GM13977 (cell line): ENCODE measurements around the gene PSMD11.

Experiments used
- DNase-seq: peaks from one replicate; pipeline ENCODE4 v3.0.0; 2012; ENCODE audit warnings: low spot score
- in situ Hi-C: fragments of 300-500 bp; cut with MboI; formaldehyde crosslinking; loops from one replicate; pipeline ENCODE4 v1.12.0; 2022; ENCODE audit warnings: low sequenced_read_pairs, low pct_unique_long_range_greater_than_20kb, mixed read lengths, inconsistent platforms; ENCODE audit not compliant: unreplicated experiment
- TF ChIP-seq, protein P1 (sequence below): IDR thresholded peaks from 2 replicates; pipeline ENCODE4 v1.5.1; 2012; ENCODE audit warnings: mild to moderate bottlenecking, control low read depth; ENCODE audit not compliant: insufficient read depth; ENCODE audit errors: extremely low read depth, missing control alignments

PSMD11 gene

GRCh38 chr17:32525122-32525521 lies 80.8 kb downstream of the PSMD11 start:
- no peak for DNase-seq
- in situ Hi-C loops, result no loop called here
- TF ChIP-seq, protein P1, sequence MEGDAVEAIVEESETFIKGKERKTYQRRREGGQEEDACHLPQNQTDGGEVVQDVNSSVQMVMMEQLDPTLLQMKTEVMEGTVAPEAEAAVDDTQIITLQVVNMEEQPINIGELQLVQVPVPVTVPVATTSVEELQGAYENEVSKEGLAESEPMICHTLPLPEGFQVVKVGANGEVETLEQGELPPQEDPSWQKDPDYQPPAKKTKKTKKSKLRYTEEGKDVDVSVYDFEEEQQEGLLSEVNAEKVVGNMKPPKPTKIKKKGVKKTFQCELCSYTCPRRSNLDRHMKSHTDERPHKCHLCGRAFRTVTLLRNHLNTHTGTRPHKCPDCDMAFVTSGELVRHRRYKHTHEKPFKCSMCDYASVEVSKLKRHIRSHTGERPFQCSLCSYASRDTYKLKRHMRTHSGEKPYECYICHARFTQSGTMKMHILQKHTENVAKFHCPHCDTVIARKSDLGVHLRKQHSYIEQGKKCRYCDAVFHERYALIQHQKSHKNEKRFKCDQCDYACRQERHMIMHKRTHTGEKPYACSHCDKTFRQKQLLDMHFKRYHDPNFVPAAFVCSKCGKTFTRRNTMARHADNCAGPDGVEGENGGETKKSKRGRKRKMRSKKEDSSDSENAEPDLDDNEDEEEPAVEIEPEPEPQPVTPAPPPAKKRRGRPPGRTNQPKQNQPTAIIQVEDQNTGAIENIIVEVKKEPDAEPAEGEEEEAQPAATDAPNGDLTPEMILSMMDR, result no peak

DNA sequence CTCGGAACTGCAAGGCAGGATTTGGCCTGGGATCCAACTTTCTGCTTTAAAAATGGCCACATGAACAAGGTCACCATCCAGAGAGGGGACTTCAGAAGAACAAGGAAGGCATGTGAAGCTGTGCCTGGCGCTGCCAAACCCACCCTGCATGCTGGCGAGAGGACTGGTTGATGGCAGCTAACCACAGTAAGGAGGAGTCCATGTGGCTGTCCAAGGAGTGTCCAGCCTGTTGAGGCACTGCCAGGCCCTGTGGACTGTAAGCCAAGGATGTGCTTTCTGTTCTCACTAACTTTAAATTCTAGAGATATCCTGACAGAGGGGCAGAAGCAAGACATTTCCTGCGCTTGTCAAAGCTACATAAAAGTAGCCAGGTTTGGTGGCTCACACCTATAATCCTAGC lies 82.8 kb downstream of the PSMD11 start:
- no peak for DNase-seq
- in situ Hi-C loops, result no loop called here
- TF ChIP-seq, protein P1, result no peak

GRCh38 chr17:32528825-32529224 lies 84.5 kb downstream of the PSMD11 start:
- in situ Hi-C loops, result no loop called here
- no peak for DNase-seq
- TF ChIP-seq, protein P1, result no peak

DNA sequence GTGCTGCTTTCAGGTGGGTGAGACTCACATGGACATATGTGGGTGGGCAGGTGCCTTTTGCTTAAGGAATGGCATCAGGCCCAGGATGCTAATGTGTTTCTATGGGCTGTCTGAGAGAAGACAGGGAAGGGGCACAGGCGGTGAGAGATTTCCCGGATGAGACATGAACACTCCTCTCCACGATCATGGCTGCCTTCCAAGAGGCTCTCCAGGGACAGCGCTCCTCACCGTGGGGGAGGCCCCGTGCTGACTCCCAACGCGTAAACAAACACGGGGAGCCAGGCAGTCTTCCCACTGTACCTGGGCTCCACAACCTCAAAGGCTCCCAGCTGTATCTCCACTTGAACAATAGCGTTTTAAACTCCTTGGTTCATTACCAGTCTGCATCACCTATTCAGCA lies 85.3 kb downstream of the PSMD11 start:
- in situ Hi-C loops, result no loop called here
- no peak for DNase-seq
- TF ChIP-seq, protein P1, result no peak
